Left renal cortex interstitium (tissue), 4 donors: ENCODE data around the gene NDUFA1. TPM values are rescaled to one million over a fixed set of nuclear protein-coding genes. Genes with fewer than 3 reads are reported as not detected.
A peak's percentile ranks its signal among the peaks of the same experiment; 100 is the strongest.
"Not testable (repeated sequence)": the region's sequence is repeated elsewhere in the genome, so short reads cannot be mapped to it uniquely, and the experiment has no call there.

ENCODE experiments used
- DNase-seq, 4 donors: peaks; one replicate each; pipeline ENCODE4 v3.0.0-alpha.2; 2013; ENCODE audit warnings: low read depth in 4 of 4, low spot score in 2 of 4, missing footprints in 1 of 4
- polyA plus RNA-seq, 4 donors: library from polyadenylated mRNA; unstranded; fragments of 120-200 nt; gene quantifications; one replicate each; pipeline ENCODE4 v1.2.1, GENCODE V29; 2013; ENCODE audit not compliant: insufficient read length in 4 of 4

The NDUFA1 gene
- polyA plus RNA-seq: 100 to 1,000 TPM; 118 to 179 (median 134) TPM

DNA sequence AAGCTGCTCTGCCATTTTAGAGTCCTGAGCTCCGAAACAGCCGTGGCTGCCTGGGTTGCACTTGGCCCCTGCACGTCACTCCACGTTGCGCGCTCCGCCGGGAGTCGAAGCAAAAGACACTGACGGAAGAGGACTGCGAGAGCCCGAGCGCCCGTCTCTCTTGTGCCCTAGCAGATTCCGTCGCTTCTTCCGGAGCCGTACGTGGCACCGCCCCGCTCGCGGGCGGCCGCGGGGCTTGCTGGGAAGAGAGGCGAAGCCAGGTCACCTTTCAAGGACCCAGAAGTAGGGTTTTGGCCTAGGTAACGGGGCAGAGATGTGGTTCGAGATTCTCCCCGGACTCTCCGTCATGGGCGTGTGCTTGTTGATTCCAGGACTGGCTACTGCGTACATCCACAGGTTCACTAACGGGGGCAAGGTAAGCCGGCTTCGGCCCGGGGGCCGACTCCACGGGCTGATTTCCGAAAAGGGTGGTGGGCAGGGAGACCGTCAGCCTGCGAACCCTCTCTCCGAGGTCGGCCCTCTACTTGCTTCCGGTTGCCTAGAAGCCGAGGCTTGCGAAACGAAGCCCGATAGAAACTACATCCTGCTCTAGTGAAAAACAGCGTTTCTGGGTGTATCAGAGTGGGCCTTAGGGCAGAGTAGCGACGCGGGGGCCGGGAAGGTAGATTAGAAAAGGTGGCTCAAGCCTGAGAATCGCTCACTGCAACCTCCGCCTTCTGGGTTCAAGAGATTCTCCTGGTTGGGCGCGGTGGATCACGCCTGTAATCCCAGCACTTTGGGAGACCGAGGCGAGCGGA is at the start of gene NDUFA1, which contains the start of gene RNF113A:
NDUFA1 (plus strand) TSS at position 234 of the 797 bp plus-strand sequence; CDS start at position 314, 80 bp downstream.
RNF113A (minus strand) TSS at position 135 of the 797 bp plus-strand sequence; CDS start at position 15, 120 bp downstream.
- peak in 1 of 4 donors; percentile 54 for DNase-seq

DNA sequence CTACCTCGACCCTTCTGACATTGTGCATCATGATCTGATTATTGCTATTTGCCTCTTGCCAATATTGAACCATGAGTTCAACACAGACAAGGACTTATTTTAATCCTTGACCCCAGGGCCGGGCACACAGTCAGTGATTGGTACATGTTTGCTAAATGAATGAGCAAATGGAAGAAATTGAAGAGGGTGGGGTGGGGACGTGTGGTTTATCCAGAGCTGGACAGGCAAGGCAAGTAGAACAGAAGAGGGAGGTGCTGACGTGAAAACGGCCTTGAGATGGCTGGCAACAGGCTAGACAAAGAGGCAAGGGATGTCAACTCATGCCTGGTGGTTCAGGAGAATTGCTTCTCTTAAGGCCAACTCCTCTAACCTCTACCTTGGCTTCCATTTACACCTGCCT is 47.4 kb upstream of the NDUFA1 start:
- DNase-seq: not testable (repeated sequence)

DNA sequence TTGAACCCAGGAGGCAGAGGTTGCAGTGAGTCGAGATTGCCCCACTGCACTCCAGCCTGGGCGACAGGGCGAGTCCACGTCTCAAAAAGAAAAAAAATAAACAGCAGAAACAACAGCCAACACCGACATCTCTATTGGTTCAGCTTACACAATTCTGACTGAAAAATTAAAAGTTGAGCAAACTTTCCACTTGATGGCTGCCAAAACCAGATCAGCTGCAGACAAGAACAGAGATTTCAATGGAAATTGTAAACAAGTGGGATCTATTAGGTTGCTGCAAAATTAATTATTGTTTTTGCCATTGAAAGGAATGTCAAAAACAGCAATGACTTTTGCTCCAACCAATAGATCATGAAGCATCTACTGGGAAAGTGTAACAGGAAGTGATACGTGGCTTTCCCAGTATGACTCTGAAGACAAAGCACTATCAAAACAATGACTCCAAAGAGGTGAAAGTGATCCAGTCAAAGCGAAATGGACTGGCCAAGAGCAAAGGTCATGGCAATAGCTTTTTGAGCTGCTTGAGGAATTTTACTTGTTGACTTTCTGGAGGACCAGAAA is 45.2 kb upstream of the NDUFA1 start:
- DNase-seq: no peak

DNA sequence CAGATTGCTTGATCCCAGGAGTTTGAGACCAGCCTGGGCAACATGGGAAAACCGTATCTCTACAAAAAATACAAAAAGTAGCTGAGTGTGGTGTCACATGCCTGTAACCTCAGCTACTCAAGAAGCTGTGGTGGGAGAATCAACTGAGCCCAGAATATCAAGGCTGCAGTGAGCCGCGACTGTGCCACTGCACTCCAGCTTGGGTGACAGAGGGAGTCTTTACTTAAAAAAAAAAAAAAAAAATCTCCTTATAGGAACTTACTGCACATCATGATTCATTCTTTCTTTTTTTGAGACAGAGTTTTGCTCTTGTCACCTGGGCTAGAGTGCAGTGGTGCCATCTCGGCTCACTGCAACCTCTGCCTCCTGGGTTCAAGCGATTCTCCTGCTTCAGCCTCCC is 43.2 kb upstream of the NDUFA1 start:
- DNase-seq: no peak

DNA sequence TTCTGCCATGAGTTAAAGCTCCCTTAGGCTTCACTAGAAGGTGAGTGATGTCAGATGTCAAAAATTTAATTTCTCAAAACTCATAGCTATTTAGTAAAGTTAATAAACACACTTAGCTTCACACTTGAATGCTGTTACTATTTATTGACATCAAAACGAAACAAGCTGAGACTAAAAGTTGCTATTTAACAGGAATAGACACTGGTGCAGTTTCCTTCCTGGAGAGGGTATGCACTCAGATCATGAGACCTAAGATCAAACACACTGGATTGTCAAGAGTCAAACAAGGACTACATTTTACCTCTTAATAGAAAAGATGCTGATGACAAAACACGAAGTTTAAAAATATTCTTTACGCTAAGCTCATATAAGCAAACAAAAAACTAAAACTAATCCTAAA is 37.7 kb upstream of the NDUFA1 start:
- no peak for DNase-seq

DNA sequence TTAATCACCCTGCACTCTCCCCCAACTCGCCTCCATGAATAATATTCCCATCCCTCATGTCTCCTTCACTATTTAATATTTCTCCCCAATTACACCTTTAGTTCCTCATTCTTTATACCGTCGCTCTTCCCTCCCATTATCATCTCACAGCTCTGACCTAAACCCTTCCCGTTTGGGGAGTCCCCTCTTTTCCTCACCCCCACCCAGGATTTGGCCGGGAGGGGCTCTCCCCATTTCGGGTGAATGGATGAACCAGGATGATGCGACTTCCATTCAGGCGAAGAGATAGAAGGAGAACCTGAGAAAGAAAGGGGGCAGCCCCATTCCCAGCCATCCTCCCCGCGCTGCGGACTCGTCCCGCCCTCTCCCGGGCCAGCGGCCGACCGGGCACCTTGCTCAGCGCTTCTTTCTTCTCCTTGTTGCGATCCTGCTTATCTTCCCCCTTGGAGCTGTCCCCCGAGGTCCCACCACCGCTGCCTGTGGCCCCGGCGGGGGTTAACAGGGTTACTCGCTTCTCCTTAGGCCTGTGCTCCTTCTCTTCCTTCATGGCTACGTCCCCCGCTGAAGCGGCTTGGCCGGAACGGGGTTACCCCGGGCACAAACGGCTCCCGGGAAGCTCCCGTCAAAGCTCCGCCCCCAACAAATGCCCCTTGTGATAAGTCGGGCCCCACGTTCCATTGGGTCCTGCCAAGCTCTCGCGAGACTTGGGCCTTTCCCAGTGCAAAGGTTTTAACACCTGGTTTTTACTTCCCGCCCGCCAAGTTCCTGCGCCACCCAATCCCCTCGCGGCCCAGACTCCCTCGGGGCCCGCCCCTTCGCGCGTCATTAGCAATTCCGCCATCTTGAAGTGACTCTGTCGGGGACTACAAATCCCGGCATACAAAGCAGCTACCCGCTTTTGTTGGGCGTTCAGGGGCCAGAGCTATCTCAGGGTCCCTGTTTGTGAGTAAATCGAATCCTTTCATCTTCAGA is 19.0 kb upstream of the NDUFA1 start, which contains the start of gene UPF3B:
UPF3B (minus strand) TSS at position 582 of the 972 bp plus-strand sequence; CDS start at position 547, 35 bp downstream.
- peak; percentile 72 to 92 (median 78) for DNase-seq

DNA sequence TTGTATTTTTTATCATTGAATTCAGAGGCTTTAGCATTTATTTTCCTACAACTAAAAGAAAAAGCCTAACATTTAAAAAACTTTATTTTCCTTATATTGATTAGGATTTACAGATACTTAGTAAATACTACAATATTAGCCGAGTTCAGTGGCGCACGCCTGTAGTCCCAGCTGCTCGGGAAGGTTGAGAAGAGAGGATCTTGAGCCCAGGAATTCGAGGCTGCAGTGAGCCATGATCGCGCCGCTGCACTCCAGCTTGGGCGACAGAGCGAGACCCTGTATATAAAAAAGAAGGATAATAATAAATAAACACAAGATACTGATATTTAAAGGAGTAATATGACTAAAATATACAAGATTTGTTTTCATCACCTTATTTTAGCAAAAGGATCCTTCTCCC is 18.2 kb upstream of the NDUFA1 start:
- DNase-seq: no peak

DNA sequence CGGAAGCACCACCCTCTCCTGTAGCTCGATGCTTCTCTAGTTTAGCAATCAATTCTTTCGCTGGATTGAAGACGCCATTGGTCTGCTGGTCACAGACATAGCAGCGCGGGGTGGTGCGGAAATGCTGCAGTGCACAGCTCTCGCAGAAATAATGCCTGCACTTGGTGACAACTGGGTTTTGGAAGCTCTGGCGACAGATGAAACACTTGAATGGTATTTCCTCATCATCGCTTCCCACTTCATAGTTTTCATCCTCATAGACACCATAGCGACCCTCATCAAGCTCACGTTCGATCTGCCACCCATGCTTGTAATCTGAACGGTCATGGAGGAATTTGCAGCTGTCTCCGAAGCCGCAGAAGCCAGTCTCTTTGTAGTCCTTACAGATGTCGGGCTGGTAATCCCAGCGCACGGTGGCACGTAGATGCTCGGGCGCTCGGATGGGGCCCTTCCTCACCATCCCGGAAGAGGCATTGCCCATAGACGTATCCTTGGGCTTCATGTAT is 953 bp upstream of the NDUFA1 start:
- DNase-seq: no peak

DNA sequence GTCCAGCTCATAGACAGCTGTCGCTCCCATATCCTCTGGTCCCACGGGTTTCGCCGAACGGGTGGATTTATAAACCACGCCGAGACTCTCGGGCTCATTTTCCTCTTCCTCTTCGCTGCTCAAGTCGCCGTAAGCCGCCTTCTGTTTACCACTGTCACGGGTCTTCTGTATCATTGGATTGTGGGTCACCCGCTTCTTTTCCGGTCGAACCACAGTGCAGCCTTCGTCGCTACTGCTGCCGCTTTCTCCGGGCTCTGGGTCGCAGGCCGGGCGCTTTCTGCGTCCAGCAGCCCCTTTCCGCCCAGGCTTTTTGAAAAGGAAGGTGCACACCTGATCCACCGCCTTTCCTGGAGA is 410 bp upstream of the NDUFA1 start:
- no peak for DNase-seq

DNA sequence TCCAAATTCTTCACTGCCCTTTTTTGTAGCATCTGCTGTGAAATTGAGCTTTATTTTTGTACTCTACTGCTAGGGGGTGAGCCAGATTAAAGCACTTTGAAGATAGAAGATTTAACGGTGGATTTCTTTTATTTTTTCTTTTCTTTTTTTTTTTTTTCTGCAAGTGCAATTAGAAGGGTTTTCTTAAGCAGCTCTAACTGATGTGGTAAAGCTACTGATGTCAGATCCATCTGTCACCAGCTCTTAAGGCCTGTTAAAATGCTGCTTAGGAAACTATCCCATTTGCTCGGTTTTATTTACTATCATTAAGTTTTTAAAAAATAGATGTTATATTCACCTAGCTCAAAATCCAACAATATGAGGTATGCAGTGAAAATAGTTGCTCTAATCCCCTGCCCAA is 7.1 kb downstream of the NDUFA1 start:
- DNase-seq: no peak

DNA sequence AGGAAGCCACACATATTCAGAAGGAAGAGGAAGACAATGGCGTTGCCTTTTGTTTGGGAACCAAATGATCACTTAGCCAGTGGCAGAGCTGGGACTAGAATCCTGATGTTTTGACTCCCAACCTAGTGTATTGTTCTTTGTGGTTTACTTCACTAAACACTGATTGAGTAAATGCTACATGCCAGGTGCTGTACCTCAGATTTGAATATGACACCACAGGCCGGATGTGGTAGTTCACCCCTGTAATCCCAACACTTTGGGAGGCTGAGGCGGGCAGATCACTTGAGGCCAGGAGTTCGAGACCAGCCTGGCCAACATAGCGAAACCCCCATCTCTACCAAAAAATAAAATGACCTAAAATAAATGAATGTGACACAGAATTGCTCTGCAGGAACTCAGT is 8.4 kb downstream of the NDUFA1 start:
- DNase-seq: no peak

DNA sequence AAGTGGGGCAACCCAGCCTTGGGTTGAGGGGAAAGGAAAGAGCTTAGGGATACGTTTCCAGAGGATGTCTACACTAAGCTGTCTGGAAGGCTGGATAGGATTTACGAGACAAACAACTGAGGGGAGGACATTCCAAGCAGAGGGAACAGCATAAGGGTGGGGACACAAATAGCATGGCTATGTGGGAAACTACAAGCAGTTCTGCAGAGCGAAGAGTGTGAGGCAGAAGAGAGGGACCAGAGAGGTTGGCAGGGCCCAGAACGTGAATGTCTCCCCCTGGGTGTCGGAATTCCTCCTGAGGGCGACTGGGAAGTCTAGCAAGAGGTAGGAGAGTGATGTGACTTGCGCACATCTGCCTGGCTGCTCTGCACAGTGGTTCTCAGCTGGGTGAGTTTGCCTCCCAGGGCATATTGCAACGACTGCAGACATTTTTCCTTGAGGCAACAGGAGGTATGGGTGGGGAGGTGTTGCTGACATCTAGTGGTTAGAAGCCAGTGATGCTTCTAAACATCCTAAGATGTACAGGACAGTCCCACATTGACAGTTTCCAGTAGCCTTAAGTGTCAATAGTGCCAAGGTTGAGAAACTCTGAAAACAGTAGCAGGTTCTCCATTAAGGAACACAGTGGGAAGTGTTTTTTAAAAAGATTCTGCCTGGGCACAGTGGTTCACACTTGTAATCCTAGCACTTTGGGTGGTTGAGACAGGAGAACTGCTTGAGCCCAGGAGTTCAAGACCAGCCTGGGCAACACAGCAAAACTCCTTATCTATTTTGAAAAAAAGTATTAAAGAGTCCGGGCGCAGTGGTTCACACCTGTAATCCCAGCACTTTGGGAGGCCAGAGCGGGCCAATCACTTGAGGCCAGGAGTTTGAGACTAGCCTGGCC is 9.2 kb downstream of the NDUFA1 start:
- DNase-seq: no peak

DNA sequence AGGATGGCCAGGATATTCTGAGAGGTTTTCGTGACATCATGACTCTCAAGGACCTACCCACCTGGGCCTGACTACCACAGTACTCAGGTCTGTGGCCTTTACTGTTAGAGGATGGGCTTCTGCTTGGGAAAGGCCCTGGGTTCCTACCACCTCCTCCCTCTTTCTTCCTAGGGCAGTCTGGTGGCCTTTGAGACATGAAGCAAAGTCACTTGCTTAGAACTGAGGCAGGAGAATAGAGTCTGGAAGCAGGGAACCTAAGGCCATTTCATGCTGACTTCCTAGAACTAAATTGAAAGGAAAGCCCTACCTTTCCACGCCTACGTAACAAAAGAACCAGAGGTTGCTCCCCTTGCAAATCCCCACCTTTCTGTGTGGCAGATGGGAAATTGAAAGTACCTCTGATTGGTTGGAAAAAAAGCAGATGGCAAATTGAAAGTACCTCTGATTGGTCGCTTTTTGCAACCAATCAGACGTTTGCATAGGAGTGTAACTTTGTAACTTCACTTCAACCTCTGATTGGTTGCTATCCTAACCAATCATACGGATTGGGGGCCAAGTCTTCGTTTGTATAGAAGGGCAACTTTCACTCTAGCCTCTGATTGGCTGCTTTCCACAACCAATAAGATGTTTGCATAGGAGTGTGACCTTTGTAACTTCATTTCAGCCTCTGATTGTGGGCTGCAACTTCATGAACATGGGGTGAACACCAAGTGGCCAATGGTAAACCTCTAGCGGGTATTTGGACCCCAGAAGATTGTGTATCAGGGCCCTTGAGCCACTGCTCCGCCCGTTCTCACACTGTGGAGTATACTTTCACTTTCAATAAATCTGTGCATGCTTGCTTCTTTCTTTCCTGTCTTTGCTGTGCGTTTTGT is 14.2 kb downstream of the NDUFA1 start:
- no peak for DNase-seq

DNA sequence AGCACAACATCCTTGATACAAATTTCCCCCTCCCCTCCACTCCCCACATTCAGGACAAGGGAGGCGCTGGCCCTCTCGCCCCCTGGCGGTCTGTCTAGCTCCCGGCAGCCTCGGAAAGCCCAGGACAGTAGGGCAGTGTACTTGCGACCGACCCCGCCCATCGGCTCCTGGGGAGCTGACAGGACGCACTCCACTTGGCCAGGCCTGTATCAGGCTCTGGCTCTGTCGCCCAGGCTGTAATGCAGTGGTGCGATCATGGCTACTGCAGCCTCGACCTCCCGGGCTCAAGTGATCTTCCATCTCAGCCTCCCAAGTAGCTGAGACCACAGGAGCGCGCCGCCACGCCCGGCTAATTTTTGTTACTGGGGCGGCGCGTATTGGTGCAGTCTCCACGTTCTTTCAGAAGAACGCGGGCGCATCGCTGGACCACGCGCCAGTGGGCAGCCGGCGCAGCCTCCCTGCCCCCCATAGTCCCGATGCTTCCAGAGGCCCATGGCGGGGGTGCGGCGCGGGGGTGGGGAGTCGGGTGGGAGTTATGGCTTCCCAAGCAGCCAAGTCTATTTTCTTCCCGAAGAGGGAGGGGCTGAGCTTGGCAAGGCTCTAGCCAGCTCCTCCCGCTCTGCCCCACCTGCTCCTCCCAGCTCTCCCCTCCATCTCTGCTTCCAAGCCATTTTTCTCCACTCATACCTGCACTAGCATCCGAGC is 16.2 kb downstream of the NDUFA1 start:
- peak in 2 of 4 donors; percentile 11 to 28 for DNase-seq

DNA sequence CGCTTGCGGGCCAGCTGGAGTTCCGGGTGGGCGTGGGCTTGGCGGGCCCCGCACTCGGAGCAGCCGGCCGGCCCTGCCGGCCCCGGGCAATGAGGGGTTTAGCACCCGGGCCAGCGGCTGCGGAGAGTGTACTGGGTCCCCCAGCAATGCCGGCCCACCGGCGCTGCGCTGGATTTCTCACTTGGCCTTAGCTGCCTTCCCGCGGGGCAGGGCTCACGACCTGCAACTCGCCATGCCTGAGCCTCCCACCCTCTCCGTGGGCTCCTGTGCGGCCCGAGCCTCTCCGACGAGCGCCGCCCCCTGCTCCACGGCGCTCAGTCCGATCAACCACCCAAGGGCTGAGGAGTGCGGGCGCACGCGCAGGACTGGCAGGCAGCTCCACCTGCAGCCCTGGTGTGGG is 19.0 kb downstream of the NDUFA1 start:
- DNase-seq: not testable (repeated sequence)

DNA sequence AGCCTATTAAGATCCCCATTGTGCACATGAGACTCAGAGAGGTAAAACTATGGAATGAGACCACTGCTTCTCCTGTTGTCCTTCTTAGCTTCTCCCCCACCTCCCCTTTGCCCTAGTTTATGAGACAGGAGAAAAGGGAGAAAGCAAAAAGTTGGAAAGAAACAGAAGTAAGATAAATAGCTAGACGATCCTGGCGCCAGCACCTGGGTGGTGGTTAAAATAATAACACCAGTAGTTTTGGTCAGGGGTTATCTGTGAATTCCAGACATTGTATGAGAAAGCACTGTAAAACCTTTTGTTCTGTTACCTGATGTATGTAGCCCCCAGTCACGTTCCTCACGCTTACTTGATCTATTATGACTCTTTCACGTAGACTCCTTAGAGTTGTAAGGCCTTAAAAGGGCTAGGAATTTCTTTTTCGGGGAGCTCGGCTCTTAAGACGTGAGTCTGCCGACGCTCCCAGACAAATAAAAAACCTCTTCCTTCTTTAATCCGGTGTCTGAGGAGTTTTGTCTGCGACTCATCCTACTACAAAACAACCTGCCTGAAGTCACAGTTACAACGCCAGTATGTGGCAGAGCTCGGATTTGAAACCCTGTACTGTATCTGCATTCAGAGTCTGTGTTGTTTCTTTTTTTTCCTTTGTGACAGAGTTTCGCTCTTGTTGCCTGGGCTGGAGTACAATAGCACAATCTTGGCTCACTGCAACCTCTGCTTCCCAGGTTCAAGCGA is 20.5 kb downstream of the NDUFA1 start:
- not testable (repeated sequence) for DNase-seq

DNA sequence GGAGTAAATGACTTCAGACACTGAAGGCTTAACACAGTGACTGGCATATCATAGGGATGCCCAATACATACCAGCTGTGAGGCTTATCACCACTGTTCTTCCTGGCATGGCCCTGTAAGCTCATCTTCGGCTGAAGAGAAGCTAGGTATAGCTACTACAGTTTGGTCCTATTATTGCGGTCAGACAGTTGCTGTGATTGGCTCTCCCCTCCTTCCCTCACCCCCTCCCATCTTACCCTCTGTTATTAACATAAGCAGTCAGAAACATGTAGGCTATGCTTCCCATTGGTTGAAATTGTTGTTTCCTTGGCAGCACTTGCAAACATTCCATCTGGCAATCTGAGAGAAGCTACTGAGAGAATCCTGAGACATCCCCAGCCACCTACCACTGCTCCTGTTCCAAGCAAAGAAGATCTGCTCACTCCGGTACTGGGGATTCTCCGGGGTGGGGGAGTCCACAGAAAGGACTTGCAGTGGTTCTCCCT is 24.3 kb downstream of the NDUFA1 start, which contains the start of gene AKAP14:
AKAP14 (plus strand) TSS at position 51 of the 484 bp plus-strand sequence. CDS start 7,331 bp downstream, outside the sequence.
- no peak for DNase-seq
